Hematopoietic multipotent progenitor cell treated with erythropoietin and hydrocortisone succinate and interleukin-3 and kit ligand, for 6 days (in vitro differentiated cells): ENCODE measurements around the gene CASP1.
"Not testable (repeated sequence)": the region's sequence is repeated elsewhere in the genome, so short reads cannot be mapped to it uniquely, and the experiment has no call there.

ENCODE experiments used
- DNase-seq: peaks from one replicate; pipeline ENCODE4 v3.0.0-alpha.2; 2015

The CASP1 gene

GRCh38 chr11:105034813-105035620 lies at the start of gene CASP1:
Gene CASP1, minus strand, starts transcription at chr11:105035144. Its CDS starts 31 bp downstream, at chr11:105035113.
- DNase-seq, result peak; percentile 52

- no peak for DNase-seq
These were observed 46.6 kb upstream of the CASP1 start for GRCh38 chr11:105081412-105082150.

GRCh38 chr11:105080171-105080906 lies 45.4 kb upstream of the CASP1 start:
- DNase-seq, result not testable (repeated sequence)

GRCh38 chr11:105078283-105078682 lies 43.3 kb upstream of the CASP1 start:
- no peak for DNase-seq

GRCh38 chr11:105077141-105077790 lies 42.3 kb upstream of the CASP1 start:
- not testable (repeated sequence) for DNase-seq

GRCh38 chr11:105074166-105074530 lies 39.2 kb upstream of the CASP1 start:
- DNase-seq, result no peak

GRCh38 chr11:105073456-105074165 lies 38.7 kb upstream of the CASP1 start:
- no peak for DNase-seq

- not testable (repeated sequence) for DNase-seq
These were observed 37.1 kb upstream of the CASP1 start for GRCh38 chr11:105072080-105072479.

- DNase-seq, result no peak
These were observed 36.3 kb upstream of the CASP1 start for GRCh38 chr11:105071089-105071732.

- no peak for DNase-seq
These were observed 35.4 kb upstream of the CASP1 start for GRCh38 chr11:105070306-105070705.

- not testable (repeated sequence) for DNase-seq
These were observed 34.8 kb upstream of the CASP1 start for GRCh38 chr11:105069749-105070148.

- DNase-seq, result not testable (repeated sequence)
These were observed 28.4 kb upstream of the CASP1 start for GRCh38 chr11:105063245-105063941.

- no peak for DNase-seq
These were observed 22.5 kb upstream of the CASP1 start for GRCh38 chr11:105057432-105057831.

- no peak for DNase-seq
These were observed 21.5 kb upstream of the CASP1 start for GRCh38 chr11:105056446-105056845.

GRCh38 chr11:105054723-105055493 lies 20.0 kb upstream of the CASP1 start:
- peak; percentile 60 for DNase-seq

GRCh38 chr11:105052487-105052886 lies 17.5 kb upstream of the CASP1 start:
- no peak for DNase-seq

GRCh38 chr11:105051559-105051958 lies 16.6 kb upstream of the CASP1 start:
- DNase-seq, result no peak

GRCh38 chr11:105049481-105049880 lies 14.5 kb upstream of the CASP1 start:
- no peak for DNase-seq

- DNase-seq, result no peak
These were observed 12.1 kb upstream of the CASP1 start for GRCh38 chr11:105046898-105047579.
